ENCODE data around the gene GAPVD1.
"Not testable (repeated sequence)": the region's sequence is repeated elsewhere in the genome, so short reads cannot be mapped to it uniquely, and the experiment has no call there.

GAPVD1 gene

DNA sequence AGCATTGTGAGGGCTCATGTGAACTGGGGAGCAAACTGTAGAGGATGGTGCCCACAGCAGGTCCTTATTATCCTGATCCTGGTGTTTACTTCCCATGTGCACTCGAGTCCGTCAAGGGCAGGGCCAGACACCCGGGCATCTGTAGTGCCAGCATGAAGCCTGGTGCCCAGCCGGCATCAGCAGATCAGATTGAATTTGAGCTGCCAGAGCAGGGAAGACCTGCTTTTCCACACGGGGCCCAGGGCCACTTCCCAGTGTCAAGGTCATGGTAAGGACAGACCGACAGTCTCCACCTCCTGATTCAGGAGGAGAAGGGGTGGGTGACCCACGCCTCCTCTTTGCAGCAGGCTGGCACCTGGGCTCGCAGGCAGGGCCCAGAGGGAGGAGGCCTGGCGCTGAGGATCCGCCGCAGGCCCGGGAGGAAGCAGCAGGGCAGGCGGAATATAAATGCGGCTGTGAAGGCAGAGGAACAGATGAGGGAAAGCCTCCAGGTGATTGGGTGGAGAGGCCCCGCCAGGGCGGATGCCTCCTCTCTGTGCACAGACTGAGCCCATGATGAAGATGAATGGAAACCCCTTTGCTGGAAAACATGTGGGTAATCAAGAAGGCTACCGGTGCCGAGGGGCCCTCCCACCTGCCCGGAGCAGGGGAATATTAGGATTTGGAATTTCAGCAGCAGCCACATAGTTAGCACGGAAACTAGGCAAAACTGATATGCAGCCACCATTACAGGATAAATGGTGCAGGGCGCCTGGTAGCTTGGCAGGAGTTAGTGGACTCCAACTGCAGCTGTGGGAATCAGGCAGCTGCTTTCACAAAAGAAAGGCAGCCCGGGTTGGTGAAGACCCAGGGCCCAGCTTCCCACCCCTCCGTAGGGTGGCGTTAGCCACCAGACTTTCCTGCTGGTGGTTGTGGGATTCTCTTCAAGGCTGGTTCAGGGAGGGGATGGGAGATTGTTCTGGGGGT lies 114.9 kb downstream of the GAPVD1 start:
- no peak for FAIRE-seq

DNA sequence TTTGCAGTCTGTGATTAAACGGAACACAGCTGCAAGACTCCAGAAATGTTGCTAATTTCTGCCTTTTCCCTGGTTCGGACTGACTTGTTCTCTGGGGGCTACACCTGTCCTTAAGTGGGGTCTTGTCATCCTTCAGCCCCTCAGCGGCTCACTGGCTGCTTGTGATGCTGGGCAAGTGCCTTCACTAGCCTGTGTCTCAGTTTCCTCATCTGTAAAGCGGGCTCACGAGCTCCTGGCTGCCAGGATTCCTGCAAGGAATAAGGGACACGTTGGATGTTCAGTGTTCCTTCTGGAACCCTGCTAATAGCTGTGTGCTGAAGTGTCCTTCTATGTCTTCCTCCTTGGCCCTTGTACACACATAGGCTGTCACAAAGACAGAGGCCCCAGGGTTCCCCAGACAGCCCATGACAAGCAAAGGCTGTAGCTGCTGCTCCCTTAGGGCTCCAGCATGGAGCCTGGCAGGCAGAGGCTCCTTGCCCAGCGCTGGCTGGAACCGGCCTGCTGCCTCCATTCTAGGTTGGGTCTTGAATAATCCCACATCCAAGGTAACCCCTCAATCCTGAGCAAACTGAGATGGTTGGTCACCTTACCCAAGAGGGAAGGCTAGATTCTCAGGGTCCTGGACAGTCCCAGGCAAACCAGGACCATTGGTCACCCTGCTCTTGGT lies 116.1 kb downstream of the GAPVD1 start:
- no peak for FAIRE-seq

DNA sequence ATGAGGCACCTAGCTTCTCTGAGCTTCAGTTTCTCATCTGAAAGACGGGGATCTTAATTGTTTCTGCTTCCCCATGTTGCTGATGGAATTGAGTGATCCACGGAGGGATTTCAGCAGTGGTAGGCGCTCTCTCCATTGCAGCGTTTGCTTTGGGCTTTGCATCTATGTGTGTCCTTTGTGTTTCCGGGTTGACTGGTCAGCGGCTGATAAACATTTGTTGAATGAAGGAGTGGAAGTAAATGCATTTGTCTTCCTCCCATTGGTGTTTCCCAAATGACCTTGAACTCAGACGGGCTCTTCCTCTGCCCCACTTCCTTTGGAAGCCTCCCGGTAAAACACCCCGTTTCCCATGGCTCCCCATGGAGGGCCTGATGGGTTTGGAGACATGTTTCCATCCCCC lies 117.2 kb downstream of the GAPVD1 start:
- FAIRE-seq: no peak

DNA sequence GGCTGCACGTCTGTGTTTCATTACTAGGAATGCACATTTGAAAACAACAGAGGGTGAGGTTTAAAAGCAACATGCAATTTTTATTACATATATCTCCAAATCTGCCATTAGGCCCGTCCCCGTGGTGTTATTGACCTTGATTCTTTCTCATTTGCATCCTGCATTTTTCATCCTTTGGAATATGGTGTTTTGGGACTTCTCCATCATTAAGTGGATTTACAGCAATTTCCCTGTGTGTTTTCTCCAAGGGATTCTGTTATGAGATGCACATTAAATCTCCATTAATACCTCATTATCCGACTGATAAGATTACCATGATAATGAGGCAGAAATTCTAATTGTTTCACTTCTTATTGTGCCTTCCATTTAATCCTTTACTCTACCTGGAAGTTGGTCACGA lies 117.6 kb downstream of the GAPVD1 start:
- FAIRE-seq: no peak

DNA sequence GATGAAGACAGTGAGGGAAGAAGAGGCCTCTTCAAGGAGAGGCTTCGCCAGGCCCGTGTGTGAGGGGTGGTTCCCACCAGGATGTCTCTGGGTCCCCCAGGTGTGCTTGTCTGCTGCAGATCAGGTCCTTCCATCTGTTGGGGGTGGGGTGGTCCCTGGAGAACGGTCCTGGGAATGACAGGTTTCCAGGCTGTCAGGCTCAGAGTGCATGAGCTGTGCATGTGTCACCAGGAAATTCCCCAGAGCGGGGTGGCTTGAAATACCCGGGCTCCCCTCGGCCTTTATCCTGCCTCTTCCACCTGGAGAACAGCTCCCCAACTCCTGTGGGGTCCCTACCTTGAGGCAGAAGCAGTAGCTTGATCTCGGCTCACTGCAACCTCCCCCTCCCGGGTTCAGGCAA lies 118.8 kb downstream of the GAPVD1 start:
- no peak for FAIRE-seq

DNA sequence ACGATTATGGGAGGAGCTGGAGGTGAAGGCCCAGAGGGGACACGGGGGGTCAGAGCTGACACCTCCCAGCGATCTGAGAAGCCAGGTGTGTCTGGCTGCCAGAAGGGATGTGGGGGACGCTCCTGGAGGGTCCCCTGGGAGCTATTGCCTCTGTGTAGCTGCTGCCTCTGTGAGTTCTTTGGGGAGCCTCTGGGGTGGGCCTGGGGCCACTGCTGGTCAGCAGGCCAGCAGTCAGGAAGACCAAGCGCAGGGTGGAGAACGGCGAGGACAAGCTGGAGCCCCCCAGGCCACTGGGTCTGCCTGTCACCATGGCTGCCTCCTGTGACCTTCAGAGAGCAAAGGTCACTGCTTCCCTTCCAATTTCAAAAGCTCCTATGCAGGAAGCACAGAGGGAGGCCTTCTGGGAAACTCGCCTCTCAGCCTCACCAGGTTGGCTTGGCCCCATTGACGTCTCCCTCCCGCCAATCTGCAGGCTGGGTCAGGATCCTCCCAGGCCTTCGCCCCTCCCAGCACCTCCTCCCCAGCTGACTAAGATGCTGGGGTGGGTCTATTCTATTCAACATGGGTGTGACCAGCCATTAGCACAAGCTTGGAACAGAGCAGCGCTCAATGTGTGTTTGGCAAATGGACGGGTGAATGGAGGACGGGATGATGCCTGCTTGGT lies 126.4 kb downstream of the GAPVD1 start:
- no peak for FAIRE-seq

DNA sequence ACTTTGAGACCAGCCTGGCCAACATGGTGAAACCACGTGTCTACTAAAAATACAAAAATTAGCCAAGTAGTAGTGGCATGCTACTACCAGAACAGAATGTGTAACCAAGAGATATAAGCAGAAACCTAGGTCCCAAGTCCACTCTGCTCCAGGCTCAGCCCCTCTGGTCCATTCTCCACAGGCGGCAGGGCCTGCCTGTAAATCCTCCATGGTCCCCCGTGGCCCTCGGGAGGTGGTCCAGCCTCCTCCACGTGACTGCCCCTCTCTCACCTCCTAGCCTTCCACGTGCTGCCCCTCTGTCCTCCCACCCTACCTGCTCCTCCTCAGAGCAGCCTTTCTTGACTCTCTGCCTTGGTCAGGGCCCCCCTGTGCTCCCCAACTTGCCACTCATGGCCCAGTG lies 127.4 kb downstream of the GAPVD1 start:
- FAIRE-seq: no peak

DNA sequence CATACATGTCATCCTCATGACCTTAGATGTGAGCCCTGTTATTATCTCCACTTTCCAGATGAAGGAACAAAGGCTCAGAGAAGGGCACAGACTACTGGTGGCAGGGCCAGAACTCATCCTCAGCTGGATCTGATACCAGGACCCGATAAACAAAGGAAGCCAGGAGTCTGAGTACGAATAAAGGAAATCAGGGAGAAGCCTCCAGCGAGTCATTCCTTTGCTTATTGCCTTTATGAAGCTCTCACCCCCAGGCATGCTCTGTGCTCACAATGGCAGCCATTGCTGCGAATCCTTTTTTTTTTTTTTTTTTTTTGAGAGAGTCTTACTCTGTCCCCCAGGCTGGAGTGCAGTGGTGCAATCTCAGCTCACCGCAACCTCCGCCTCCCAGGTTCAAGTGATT lies 130.1 kb downstream of the GAPVD1 start:
- no peak for FAIRE-seq

DNA sequence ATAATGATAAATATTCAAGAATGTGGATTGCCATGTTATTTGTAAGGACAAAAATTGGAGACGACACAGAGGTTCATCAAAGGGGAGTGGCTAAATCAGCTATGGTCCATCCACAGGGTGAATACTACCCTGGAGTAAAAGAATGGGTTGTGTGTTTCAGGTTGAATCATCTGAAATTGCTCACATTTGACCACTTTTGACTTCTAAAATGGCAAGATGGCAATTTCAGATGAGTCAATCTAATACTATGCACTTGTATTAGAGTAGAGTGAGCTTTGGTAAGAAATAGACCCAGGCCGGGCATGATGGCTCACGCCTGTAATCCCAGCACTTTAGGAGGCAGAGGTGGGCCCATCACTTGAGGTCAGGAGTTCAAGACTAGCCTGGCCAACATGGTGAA lies 131.8 kb downstream of the GAPVD1 start:
- FAIRE-seq: no peak

DNA sequence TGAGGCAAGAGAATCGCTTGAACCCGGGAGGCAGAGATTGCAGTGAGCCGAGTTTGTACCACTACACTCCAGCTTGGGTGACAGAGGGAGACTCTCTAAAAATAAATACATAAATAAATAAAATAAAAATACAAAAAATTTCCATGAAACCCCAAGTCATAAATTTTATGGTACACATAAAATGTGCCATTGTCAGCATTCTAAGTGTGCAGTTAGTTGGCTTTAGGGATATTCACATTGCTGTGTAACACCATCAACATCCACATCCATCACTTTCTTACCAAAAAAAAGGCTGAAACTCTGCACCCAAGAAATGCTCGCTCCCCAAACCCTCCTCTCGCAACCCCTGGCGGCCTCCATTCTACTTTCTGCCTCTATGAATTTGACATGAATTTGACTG lies 135.2 kb downstream of the GAPVD1 start:
- FAIRE-seq: no peak

DNA sequence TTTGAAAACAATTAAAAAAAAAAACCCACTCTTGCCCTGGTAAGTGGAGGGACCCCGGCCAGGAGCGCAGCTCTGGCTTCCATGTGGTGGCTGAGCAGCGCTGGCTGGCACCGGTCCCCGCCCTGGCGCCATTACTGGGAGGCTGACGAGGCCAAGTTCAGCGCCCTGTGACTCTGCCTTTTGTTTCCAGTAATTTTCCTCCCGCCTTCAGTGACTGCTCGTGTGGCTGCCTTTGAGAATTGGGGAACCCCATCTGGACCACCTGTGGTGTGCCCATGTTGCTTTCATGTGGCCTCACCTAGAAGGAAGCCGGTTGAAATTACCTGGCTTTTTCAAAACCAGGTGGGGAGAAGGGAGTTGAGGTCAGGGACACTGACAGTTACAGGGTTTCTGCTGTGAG lies 136.1 kb downstream of the GAPVD1 start:
- no peak for FAIRE-seq

DNA sequence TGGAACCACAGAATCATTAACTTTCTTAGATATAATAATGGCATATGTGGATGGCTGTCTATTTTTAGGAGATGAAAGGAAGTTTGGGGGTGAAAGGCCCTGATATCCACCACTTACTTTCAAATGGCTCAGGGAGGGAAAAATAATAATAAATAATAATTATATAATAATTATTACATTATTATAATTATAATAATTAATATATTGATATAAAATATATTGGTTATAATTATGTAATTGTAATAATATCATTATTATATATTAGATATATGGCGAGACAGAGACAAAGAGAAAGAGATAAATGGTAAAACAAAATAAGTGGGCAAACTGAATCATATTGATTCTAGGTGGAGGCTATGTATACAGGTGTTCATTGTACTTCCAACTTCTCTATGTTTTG lies 136.6 kb downstream of the GAPVD1 start:
- peak; percentile 47 for FAIRE-seq

DNA sequence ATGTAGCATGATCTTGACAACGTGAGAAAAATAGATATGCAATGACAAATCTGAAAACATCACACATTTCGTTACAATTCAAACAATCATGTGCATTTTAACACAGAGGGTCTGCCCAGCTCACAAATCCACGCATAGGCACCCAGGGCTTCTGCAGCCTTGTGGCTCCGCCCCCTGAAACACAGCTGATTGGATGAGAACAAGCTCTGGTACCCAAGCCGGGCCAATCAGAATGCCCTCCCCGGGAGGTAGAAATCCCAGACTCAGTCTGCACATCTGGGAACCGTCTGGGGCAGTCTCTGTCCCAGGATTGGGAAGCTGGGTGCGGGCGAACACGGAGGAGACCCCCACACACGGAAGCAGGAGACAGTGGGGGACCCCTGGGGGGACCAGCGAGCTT lies 137.5 kb downstream of the GAPVD1 start:
- FAIRE-seq: no peak

DNA sequence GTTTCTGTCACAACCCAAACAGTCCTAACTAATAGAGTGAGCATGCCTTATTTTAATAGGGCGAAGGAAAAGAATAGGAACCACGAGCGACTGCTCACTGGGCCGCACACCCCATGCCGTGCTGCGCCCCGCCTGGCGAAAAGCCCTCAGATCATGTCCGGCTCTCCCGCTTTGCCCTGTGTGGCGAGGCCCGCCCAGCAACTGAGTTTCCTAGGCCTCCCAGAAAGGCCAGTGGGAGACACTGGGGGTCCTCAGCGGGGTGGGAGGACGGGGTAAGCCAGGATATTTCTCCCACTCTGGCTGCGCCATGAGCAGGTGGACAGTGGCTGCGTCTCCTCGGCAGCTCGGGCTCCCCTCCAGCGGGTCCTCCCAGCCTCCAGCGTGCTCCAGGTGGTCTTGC lies 138.0 kb downstream of the GAPVD1 start:
- FAIRE-seq: no peak

DNA sequence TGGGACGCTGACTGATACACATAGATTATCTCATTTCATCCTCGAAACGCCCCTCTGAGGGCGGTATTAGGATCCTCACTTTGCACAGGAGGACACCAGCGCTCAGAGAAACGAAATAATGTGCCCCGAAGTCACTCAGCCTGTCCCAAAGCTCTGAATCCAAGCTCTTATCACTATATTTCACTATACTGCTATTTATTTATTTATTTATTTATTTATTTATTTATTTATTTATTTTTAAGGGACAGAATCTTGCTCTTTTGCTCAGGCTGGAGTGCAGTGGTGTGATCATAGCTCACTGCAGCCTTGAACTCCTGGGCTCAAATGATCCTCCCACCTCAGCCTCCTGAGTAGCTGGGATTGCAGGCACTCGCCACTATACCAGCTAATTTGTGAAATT lies 138.6 kb downstream of the GAPVD1 start:
- FAIRE-seq: not testable (repeated sequence)

DNA sequence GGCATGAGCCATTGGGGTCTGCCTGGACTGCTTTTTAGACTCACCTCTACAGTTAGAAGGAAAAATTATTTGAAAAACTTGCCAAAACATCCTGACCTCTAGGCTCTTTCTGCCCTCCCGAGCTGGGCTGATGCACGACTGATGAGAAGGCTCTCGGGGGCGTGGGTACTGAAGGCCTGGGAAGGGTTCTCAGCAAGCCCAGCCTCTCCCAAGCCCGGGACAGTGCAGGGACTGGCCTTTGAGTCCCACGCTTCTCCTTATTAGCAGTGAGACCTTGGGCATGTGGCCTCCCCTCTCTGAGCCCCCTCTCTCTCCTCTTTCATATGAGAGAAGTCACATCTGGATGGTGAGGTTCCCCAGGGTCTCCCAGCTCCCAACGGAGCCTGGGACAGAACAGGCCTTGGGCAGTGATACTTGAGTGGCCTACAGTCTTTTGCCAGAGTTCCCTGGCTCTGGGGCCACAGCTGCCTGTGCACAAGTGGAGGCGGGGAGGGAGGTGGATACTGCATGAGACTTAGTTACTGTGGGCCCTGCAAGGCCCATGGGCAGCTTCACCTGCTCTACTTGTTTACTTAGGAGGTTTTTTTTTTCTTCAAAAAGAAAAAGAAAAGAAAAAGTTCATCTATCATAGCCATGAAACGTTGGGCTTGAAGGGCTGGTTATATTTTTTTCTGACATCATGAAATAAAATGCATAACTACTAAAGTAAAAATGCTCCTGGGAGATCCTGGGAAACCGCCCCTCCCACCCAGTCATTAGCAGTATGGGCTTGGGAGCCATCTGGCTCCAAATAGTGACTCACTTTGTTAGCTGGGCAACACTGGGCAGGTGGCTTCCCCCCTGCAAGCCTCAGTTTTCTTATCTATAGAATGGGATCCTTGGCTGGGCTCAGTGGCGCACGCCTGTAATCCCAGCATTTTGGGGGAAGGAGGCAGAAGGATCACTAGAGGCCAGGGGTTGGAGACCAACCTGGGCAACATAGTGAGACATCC lies 139.4 kb downstream of the GAPVD1 start:
- no peak for FAIRE-seq

DNA sequence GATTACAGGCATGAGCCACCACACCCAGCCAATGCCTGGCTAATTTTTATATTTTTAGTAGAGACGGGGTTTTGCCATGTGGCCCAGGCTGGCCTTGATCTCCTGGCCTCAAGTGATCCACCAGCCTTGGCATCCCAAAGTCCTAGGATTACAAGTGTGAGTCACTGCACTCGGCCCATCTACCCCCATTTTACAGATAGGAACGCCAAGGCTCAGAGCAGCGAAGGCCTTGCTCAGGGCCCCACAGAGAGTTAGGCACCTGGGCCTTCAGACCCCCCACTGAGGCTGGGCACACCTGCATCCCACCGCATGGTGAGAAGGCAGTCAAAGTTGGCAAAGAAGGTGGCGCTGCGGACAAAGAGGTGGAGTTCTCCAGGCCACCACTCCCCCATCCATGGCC lies 143.1 kb downstream of the GAPVD1 start:
- FAIRE-seq: no peak

DNA sequence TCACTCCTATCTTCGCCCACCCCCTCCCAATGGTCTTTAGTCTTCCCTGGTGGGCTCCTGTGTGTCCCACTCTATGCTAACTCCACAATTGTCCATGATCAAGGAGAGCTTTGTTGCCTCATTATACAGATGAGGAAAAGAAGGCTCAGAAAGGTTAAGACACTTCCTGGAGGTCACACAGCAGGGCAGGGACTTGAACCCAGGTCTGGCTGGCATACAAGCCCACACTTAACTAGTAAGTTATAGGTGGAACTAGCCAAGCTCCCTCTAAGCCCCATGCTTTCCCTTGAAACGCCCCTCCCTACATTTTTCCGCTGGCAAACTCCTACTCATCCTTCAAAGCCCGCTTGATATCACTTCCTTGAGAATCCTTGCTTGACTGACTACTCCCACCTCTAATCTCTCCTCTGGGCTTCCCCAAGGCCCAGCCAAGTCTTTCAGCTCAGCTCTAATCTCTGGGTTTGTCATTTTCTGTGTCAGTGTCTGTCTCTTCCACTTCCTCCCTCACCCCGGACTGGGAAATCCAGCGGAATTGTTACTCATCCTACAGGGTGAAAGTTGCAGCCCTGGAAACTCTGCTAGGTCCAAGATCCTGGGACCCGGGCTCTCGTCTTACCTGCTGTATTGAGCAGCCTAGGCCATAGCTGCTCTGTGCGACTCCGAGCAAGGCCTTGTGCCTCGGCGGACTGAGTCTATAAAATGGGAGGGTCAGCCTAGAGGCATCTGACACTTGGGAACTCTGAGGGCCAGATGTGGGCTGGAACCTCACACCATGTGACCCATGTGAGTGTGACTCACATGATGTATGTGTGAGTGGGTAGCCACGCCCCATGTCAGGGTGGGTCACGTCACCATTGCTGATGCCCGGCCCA lies 144.5 kb downstream of the GAPVD1 start:
- FAIRE-seq: no peak

DNA sequence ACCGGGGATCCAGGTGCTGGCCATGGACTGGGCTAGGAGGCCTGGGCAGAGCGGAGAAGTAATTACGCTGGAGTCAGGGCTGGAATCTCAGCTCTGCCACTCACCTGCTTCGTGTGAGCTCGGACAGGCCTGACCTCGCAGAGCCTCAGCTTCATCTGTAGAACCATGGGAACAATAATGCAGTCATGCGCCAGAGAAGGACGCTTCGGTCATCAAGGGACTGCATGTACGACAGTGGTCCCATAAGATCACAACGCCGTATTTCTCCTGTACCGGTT lies 145.1 kb downstream of the GAPVD1 start:
- no peak for FAIRE-seq

DNA sequence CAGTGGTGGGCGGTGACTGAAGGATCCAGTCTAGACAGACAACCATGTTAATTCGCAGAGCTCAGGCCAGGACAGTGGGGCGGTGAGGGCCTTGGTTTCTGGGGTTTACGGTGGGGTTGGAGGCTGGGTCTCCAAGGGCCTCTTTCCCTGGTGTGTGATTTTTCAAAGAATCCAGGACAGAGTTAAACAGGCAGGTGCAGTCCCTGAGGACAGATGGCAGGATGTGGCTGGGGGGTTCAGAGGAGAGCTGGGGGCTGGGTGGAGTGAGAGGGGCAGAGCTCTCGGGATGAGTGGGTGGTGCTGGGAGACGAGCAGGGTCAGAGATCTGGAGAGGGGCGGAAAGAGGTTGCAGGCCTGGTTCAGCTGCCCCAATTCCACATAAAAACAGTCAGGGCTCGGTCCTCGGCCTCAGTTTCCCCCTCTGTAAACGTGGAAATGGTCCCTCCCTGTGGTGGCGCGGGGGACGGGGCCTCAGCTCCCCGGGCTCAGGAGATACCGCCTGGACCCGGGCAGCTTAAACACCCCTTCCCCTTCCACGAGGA lies 145.9 kb downstream of the GAPVD1 start:
- FAIRE-seq: no peak

Data from colon (tissue), 2 donors.